Keratinocyte (primary cell): ENCODE data around the gene ATF6. TPM values are rescaled to one million over a fixed set of nuclear protein-coding genes. Genes with fewer than 3 reads are reported as not detected.

Experiments used
- DNase-seq: peaks from one replicate; pipeline ENCODE4 v3.0.0-alpha.2; 2011; ENCODE audit warnings: low read depth, missing footprints, low spot score
- FAIRE-seq: peaks from 2 replicates; lab custom pipeline; 2011; peaks lifted over from hg19 to GRCh38; lab: Jason Lieb, UNC
- H2AFZ ChIP-seq: 2 replicates; pipeline ENCODE4 v1.6.0; 2012; ENCODE audit warnings: low read length, control low read depth, inconsistent platforms; ENCODE audit not compliant: control insufficient read depth
- H3K27ac ChIP-seq: 2 replicates; pipeline ENCODE4 v1.5.1; 2011; ENCODE audit warnings: low read length; ENCODE audit not compliant: control insufficient read depth, insufficient read depth
- H3K27me3 ChIP-seq: 3 replicates; pipeline ENCODE4 v1.6.0; 2011; ENCODE audit warnings: low read length; ENCODE audit not compliant: control insufficient read depth, insufficient read depth; ENCODE audit errors: extremely low read depth
- H3K36me3 ChIP-seq, 2 experiments: 2 replicates in 1 of 2; 3 replicates in 1 of 2; pipeline ENCODE4 v1.5.1; 2011; ENCODE audit warnings: low read length in 2 of 2, mild to moderate bottlenecking in 1 of 2; ENCODE audit not compliant: control insufficient read depth in 2 of 2, insufficient read depth in 2 of 2; ENCODE audit errors: extremely low read depth in 1 of 2
- H3K4me1 ChIP-seq: 3 replicates; pipeline ENCODE4 v1.5.1; 2011; ENCODE audit warnings: low read length; ENCODE audit not compliant: control insufficient read depth, insufficient read depth; ENCODE audit errors: extremely low read depth
- H3K4me2 ChIP-seq: 3 replicates; pipeline ENCODE4 v1.6.0; 2011; ENCODE audit warnings: low read depth, low read length; ENCODE audit not compliant: control insufficient read depth, insufficient read depth; ENCODE audit errors: extremely low read depth
- H3K4me3 ChIP-seq, 3 experiments: fragments of 200-600 bp in 1 of 3; sonication (generic) in 1 of 3; 2 replicates in 2 of 3; 3 replicates in 1 of 3; pipeline ENCODE4 v1.5.1; 2011 to 2016; ENCODE audit warnings: low read length in 3 of 3, mild to moderate bottlenecking in 3 of 3, control low read depth in 2 of 3, inconsistent platforms in 1 of 3, low read depth in 1 of 3, mixed read lengths in 1 of 3, mixed run types in 1 of 3, moderate library complexity in 1 of 3; ENCODE audit not compliant: control insufficient read depth in 2 of 3, insufficient read depth in 2 of 3; ENCODE audit errors: extremely low read depth in 1 of 3
- H3K79me2 ChIP-seq: 2 replicates; pipeline ENCODE4 v1.6.0; 2012; ENCODE audit warnings: low read length; ENCODE audit not compliant: control insufficient read depth, insufficient read depth
- H3K9ac ChIP-seq: 3 replicates; pipeline ENCODE4 v1.6.0; 2011; ENCODE audit warnings: low read length; ENCODE audit not compliant: control insufficient read depth, insufficient read depth; ENCODE audit errors: extremely low read depth
- H3K9me1 ChIP-seq: 3 replicates; pipeline ENCODE4 v1.6.0; 2011; ENCODE audit warnings: low read length; ENCODE audit not compliant: control insufficient read depth, insufficient read depth; ENCODE audit errors: extremely low read depth
- H3K9me3 ChIP-seq: 2 replicates; pipeline ENCODE4 v1.5.1; 2012; ENCODE audit warnings: low read depth, low read length; ENCODE audit not compliant: control insufficient read depth
- H4K20me1 ChIP-seq: 3 replicates; pipeline ENCODE4 v1.6.0; 2011; ENCODE audit warnings: low read length; ENCODE audit not compliant: control insufficient read depth, insufficient read depth; ENCODE audit errors: extremely low read depth
- CTCF ChIP-seq, 3 experiments: IDR thresholded peaks in 1 of 3; conservative IDR thresholded peaks in 1 of 3; optimal IDR thresholded peaks in 1 of 3; 2 replicates in 2 of 3; 3 replicates in 1 of 3; pipeline versions ENCODE3 to v1.5.1; 2011; ENCODE audit warnings: low read length in 3 of 3, mild to moderate bottlenecking in 3 of 3, moderate library complexity in 2 of 3, control low read depth in 1 of 3, inconsistent platforms in 1 of 3; ENCODE audit not compliant: insufficient read depth in 2 of 3; ENCODE audit errors: extremely low read depth in 1 of 3
- EZH2 ChIP-seq: IDR thresholded peaks from one replicate; pipeline ENCODE4 v1.6.1; 2012; ENCODE audit warnings: inconsistent platforms, mild to moderate bottlenecking, low read length, moderate library complexity
- dilution Hi-C: fragments of 300-500 bp; cut with MboI; formaldehyde crosslinking; loops from one replicate; pipeline ENCODE4 v1.7.0; 2020; ENCODE audit warnings: low sequenced_read_pairs; ENCODE audit not compliant: extremely low pct_ligation_motif_present
- polyA plus RNA-seq, 5 experiments: library from polyadenylated mRNA; depleted of rRNA in 3 of 5; stranded (reverse) in 3 of 5; stranded (forward) in 1 of 5; unstranded in 1 of 5; fragments of >200 nt; gene quantifications; 1 replicate in 1 of 5; 2 replicates in 3 of 5; 3 replicates in 1 of 5; pipeline versions ENCODE4 v1.2.1 to v1.2.3, GENCODE V29; 2011 to 2012; ENCODE audit warnings: missing spikeins in 2 of 5, low read depth in 1 of 5, low replicate concordance in 1 of 5

The ATF6 gene
- polyA plus RNA-seq, 1 donor (not counting 4 experiments of a cell fraction or from before 2014, with no cell fraction given): 19.7 TPM

GRCh38 chr1:161839591-161839990 is 73.5 kb downstream of the ATF6 start:
- Histone ChIP-seq H3K4me1 (no peaks in the 10 kb centered on the region), H3K79me2 (no peaks in the 10 kb centered on the region), H3K9me1 (no peaks in the 10 kb centered on the region), H3K4me3 (no peak overlapping the region), H3K27ac (no peak overlapping the region), H3K9ac (no peak overlapping the region), H3K9me3 (no peaks in the 10 kb centered on the region), H3K4me2 (no peak overlapping the region), H4K20me1 (no peaks in the 10 kb centered on the region), H3K36me3 (no peaks in the 10 kb centered on the region), H3K27me3 (no peaks in the 10 kb centered on the region), H2AFZ (no peak overlapping the region)
- dilution Hi-C loops: no loop called here
- no peak for TF ChIP-seq EZH2
- no peak for TF ChIP-seq CTCF (optimal IDR thresholded peaks at IDR 0.05 in 1 of 3, IDR thresholded peaks at IDR 0.05 in 1 of 3, conservative IDR thresholded peaks at IDR 0.05 in 1 of 3; ENCODE audit: extremely low read depth in 1 of 3, insufficient read depth in 2 of 3, low read length in 3 of 3)
- no peak for FAIRE-seq
- DNase-seq: no peak

- Histone ChIP-seq H3K4me2 (no peak overlapping the region), H3K27me3 (no peaks in the 10 kb centered on the region), H4K20me1 (no peaks in the 10 kb centered on the region), H3K36me3 (no peaks in the 10 kb centered on the region), H3K9ac (no peak overlapping the region), H3K79me2 (no peaks in the 10 kb centered on the region), H2AFZ (no peak overlapping the region), H3K4me1 (no peaks in the 10 kb centered on the region), H3K4me3 (no peak overlapping the region), H3K27ac (no peak overlapping the region), H3K9me1 (no peaks in the 10 kb centered on the region), H3K9me3 (no peaks in the 10 kb centered on the region)
- no peak for TF ChIP-seq EZH2
- DNase-seq (no peak), FAIRE-seq (no peak)
- dilution Hi-C loops: no loop called here
These were observed 74.2 kb downstream of the ATF6 start for GRCh38 chr1:161840363-161840762.

GRCh38 chr1:161843156-161843555 is 77.0 kb downstream of the ATF6 start:
- H3K79me2 ChIP-seq: no peaks in the 10 kb centered on the region
- H3K9me1 ChIP-seq: no peaks in the 10 kb centered on the region
- dilution Hi-C loops: no loop called here
- H4K20me1 ChIP-seq: no peaks in the 10 kb centered on the region
- H3K36me3 ChIP-seq: no peaks in the 10 kb centered on the region
- FAIRE-seq: no peak
- TF ChIP-seq EZH2 (no peak), CTCF (optimal IDR thresholded peaks at IDR 0.05 in 1 of 3, IDR thresholded peaks at IDR 0.05 in 1 of 3, conservative IDR thresholded peaks at IDR 0.05 in 1 of 3; ENCODE audit: extremely low read depth in 1 of 3, insufficient read depth in 2 of 3, low read length in 3 of 3) (no peak)
- no peak overlapping the region for H3K4me2 ChIP-seq
- H3K9me3 ChIP-seq: no peaks in the 10 kb centered on the region
- no peak overlapping the region for H2AFZ ChIP-seq
- H3K4me1 ChIP-seq: no peaks in the 10 kb centered on the region
- no peak overlapping the region for H3K27ac ChIP-seq
- H3K9ac ChIP-seq: no peak overlapping the region
- H3K4me3 ChIP-seq: no peak overlapping the region
- DNase-seq: no peak
- no peaks in the 10 kb centered on the region for H3K27me3 ChIP-seq
